Body of pancreas (tissue), 4 donors: ENCODE data around the gene THSD8. TPM values are rescaled to one million over a fixed set of nuclear protein-coding genes. Genes with fewer than 3 reads are reported as not detected.

Experiments
- ATAC-seq: fragments of 150-250 bp; one replicate; pipeline ENCODE4 v1.9.1; 2016
- DNase-seq, 4 donors: peaks; one replicate each; pipeline ENCODE4 v3.0.0-alpha.2; 2019
- H3K27ac ChIP-seq, 4 donors: fragments of 200-600 bp; sonication (generic); 1 replicate in 3 of 4; 2 replicates in 1 of 4; pipeline versions ENCODE4 v1.5.1 to v1.6.1; 2016 to 2019; ENCODE audit warnings: mild to moderate bottlenecking in 1 of 4, mixed read lengths in 1 of 4, moderate library complexity in 1 of 4
- H3K27me3 ChIP-seq, 2 donors: fragments of 200-600 bp; sonication (generic); one replicate each; pipeline ENCODE4 v1.6.0; 2016; ENCODE audit warnings: mild to moderate bottlenecking in 1 of 2
- H3K36me3 ChIP-seq, 2 donors: fragments of 200-600 bp; sonication (generic); replicated peaks in 1 of 2; 2 replicates each; pipeline ENCODE4 v1.5.1; 2016; ENCODE audit warnings: low read depth in 2 of 2; ENCODE audit not compliant: insufficient read depth in 1 of 2
- H3K4me1 ChIP-seq: fragments of 200-600 bp; sonication (generic); one replicate; pipeline ENCODE4 v1.6.0; 2016
- H3K4me3 ChIP-seq, 2 donors: fragments of 200-600 bp; sonication (generic); 1 replicate in 1 of 2; 2 replicates in 1 of 2; pipeline ENCODE4 v1.5.1; 2016 to 2019
- H3K9me3 ChIP-seq, 3 donors: fragments of 200-600 bp; sonication (generic); 1 replicate in 2 of 3; 2 replicates in 1 of 3; pipeline ENCODE4 v1.5.1; 2016
- CTCF ChIP-seq, 7 experiments: fragments of 450-650 bp in 4 of 7; fragments of 200-600 bp in 3 of 7; sonication (generic) in 3 of 7; IDR thresholded peaks; one replicate each; pipeline ENCODE4 v1.5.1; 2016 to 2019; ENCODE audit warnings: antibody characterized with exemption in 7 of 7
- POLR2A ChIP-seq, 3 donors: fragments of 450-650 bp; IDR thresholded peaks; one replicate each; pipeline ENCODE4 v1.6.1; 2016; ENCODE audit warnings: antibody characterized with exemption in 3 of 3, mild to moderate bottlenecking in 2 of 3
- WGBS, 2 donors: methylation state at CpG; one replicate each; pipeline ENCODE4 v1.1.5; 2017; 5-methylcytosine and 5-hydroxymethylcytosine counted together
- intact Hi-C: fragments of 100-400 bp; cut with DNase I; formaldehyde crosslinking; loops from one replicate; pipeline ENCODE4 v1.15.1; 2023
- total RNA-seq, 2 donors: library from RNA; depleted of rRNA; stranded (reverse); fragments of >200 nt; gene quantifications; one replicate each; pipeline ENCODE4 v1.1.0, GENCODE V29; 2016

Gene THSD8
- total RNA-seq, 2 donors from 2014 or later, result not detected

- H3K4me1 ChIP-seq, result peaks cover 31% of the 10 kb centered on the region
- H3K36me3 ChIP-seq, result peaks cover 0 to 5% of the 10 kb centered on the region in 2 donors
Observed at GRCh38 chr19:12774588-12775555, 27.0 kb upstream of the THSD8 start, which contains the start of gene HOOK2. Gene HOOK2 (minus strand): TSS chr19:12775552. CDS start chr19:12775449, 103 bp downstream.

GRCh38 chr19:12777217-12778016 is 24.5 kb upstream of the THSD8 start:
- H3K4me1 ChIP-seq, result peaks cover 40% of the 10 kb centered on the region
- ATAC-seq, result peak; percentile 40
- no peaks in the 10 kb centered on the region for H3K36me3 ChIP-seq
- TF ChIP-seq CTCF (IDR thresholded peaks at IDR 0.05) (peak; percentile 92 to 96 (median 94)), POLR2A (IDR thresholded peaks at IDR 0.05) (no peak)
- DNase-seq, result peak; percentile 81 to 86 (median 82)
- no peaks in the 10 kb centered on the region for H3K9me3 ChIP-seq
- peak overlapping the region; percentile 32 to 73 for H3K4me3 ChIP-seq
- 10 to 14% methylated on average over 29 to 43 of the region's 43 CpGs for WGBS, 2 donors
- intact Hi-C loops, result no loop called here
- no peaks in the 10 kb centered on the region for H3K27me3 ChIP-seq
- H3K27ac ChIP-seq, result peak overlapping the region; percentile 87 to 100 (median 96)

More at GRCh38 chr19:12774588-12775555, 27.0 kb upstream of the THSD8 start, which contains the start of gene HOOK2:
- intact Hi-C loops, result no loop called here
- peak in 1 of 7 experiments; percentile 27 for TF ChIP-seq CTCF (IDR thresholded peaks at IDR 0.05)
- TF ChIP-seq POLR2A (IDR thresholded peaks at IDR 0.05), result peak; percentile 63 to 82 (median 78)
- no peaks in the 10 kb centered on the region for H3K9me3 ChIP-seq
- H3K27ac ChIP-seq, result peak within 1 kb of the TSS; percentile 93 to 100 (median 99)
- 5 to 29% methylated on average over 9 to 52 of the region's 58 CpGs for whole genome bisulfite sequencing, 2 donors
- peak within 1 kb of the TSS in 1 of 2 donors; percentile 22 for H3K4me3 ChIP-seq
- ATAC-seq (peak; percentile 79), DNase-seq (peak; percentile 98 to 100 (median 100))
- no peaks in the 10 kb centered on the region for H3K27me3 ChIP-seq

- H3K36me3 ChIP-seq, result no peaks in the 10 kb centered on the region
- peak; percentile 53 for ATAC-seq
- intact Hi-C loops, result no loop called here
- WGBS, 2 donors, result 2 to 7% methylated on average over 18 to 44 of the region's 44 CpGs
- DNase-seq, result peak; percentile 88 to 95 (median 93)
- peak overlapping the region; percentile 87 to 100 (median 96) for H3K27ac ChIP-seq
- H3K27me3 ChIP-seq, result no peaks in the 10 kb centered on the region
- H3K4me1 ChIP-seq, result peaks cover 48% of the 10 kb centered on the region
- peak overlapping the region; percentile 32 to 73 for H3K4me3 ChIP-seq
- H3K9me3 ChIP-seq, result no peaks in the 10 kb centered on the region
- TF ChIP-seq POLR2A (IDR thresholded peaks at IDR 0.05) (peak; percentile 55 to 81 (median 73)), CTCF (IDR thresholded peaks at IDR 0.05) (no peak)
Observed at GRCh38 chr19:12778017-12778904, 23.6 kb upstream of the THSD8 start.

- TF ChIP-seq POLR2A (IDR thresholded peaks at IDR 0.05) (no peak), CTCF (IDR thresholded peaks at IDR 0.05) (no peak)
- Histone ChIP-seq H3K4me1 (peaks cover 54% of the 10 kb centered on the region), H3K27me3 (no peaks in the 10 kb centered on the region), H3K4me3 (no peak overlapping the region), H3K27ac (peak overlapping the region; percentile 87 to 100 (median 96)), H3K9me3 (no peaks in the 10 kb centered on the region), H3K36me3 (no peaks in the 10 kb centered on the region)
- ATAC-seq, result no peak
- DNase-seq, result no peak
- WGBS, 2 donors, result 58 to 61% methylated on average over 6 of the region's 6 CpGs
- intact Hi-C loops, result no loop called here
Observed at GRCh38 chr19:12778905-12779161, 23.0 kb upstream of the THSD8 start.
